ENCODE results near the gene TLE6.
"Not testable (repeated sequence)": the region's sequence is repeated elsewhere in the genome, so short reads cannot be mapped to it uniquely, and the experiment has no call there.

The TLE6 gene

DNA sequence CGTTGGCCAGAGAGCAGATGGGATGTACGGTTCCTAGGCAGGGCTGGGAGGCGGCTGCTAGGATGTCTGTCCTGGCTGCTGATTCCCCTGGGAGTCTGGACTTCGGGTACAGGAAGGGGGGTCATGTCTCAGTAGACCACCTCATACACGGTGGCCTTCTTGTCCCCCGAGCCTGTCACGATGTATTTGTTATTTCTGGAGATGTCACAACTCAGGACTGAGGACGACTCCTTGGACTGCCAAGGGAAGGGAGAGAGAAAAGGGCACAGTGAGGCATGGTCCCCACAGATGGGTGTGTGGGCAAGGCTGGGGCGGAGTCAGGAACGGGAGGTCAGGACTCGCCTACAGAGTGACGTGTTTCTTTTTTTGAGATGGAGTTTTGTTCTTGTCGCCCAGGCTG lies 20.4 kb downstream of the TLE6 start:
- H3K4me1 ChIP-seq (ENCODE audit: insufficient read depth, low read length), result no peaks in the 10 kb centered on the region
- no peaks in the 10 kb centered on the region for H3K9me3 ChIP-seq (ENCODE audit: low read length)
- no peak overlapping the region for H3K4me3 ChIP-seq (ENCODE audit: low read length)
- H3K27me3 ChIP-seq (ENCODE audit: insufficient read depth, low read length), result peaks cover 11% of the 10 kb centered on the region
- H3K36me3 ChIP-seq (ENCODE audit: insufficient read depth, low read length), result no peaks in the 10 kb centered on the region
- no peak overlapping the region for H2AFZ ChIP-seq (ENCODE audit: low read depth, low read length)

DNA sequence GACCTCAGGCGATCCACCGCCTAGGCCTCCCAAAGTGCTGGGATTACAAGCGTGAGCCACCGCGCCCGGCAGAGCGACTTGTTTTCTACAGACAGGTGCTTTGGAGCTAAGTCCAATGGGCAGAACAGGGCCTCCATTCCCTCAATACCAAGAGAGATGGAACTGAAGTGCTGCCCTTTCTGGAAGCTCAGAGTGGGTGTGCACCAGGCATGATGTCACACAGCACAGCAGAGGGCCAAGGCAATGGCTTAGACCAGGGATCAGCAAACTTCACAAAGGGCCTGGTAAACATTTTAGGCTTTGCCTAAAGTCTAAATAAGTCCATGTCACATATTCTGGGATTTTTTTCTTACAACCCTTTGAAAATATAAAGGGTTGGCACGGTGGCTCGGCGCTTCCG lies 21.3 kb downstream of the TLE6 start:
- Histone ChIP-seq H3K4me3 (ENCODE audit: low read length) (no peak overlapping the region), H3K27me3 (ENCODE audit: insufficient read depth, low read length) (peaks cover 11% of the 10 kb centered on the region), H3K9me3 (ENCODE audit: low read length) (no peaks in the 10 kb centered on the region), H3K36me3 (ENCODE audit: insufficient read depth, low read length) (no peaks in the 10 kb centered on the region), H3K4me1 (ENCODE audit: insufficient read depth, low read length) (no peaks in the 10 kb centered on the region), H2AFZ (ENCODE audit: low read depth, low read length) (no peak overlapping the region)

DNA sequence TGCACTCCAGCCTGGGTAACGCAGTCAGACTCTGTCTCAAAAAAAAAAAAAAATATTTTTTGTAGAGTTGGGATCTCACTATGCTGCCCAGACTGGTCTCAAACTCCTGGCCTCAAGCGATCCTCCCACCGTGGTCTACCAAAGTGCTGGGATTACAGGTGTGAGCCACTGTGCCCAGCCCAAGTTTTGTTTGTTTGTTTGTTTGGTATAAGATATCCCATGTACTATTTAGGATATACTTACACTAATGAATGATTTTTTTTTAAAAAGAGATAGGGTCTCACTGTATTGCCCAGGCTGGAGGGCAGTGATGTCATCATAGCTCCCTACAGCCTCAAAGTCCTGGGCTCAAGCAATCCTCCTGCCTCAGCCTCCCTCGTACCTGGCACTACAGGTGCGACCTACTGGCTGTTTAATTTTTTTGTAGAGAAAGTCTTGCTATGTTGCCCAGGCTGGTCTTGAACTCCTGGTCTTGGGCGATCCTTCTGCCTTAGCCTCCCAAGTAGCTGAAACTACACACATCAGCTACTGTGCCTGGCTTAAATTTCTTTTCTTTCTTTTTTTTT lies 24.0 kb downstream of the TLE6 start:
- H3K4me1 ChIP-seq (ENCODE audit: insufficient read depth, low read length), result no peaks in the 10 kb centered on the region
- no peaks in the 10 kb centered on the region for H3K36me3 ChIP-seq (ENCODE audit: insufficient read depth, low read length)
- no peak overlapping the region for H3K4me3 ChIP-seq (ENCODE audit: low read length)
- H3K27me3 ChIP-seq (ENCODE audit: insufficient read depth, low read length), result peaks cover 22% of the 10 kb centered on the region
- H3K9me3 ChIP-seq (ENCODE audit: low read length), result no peaks in the 10 kb centered on the region
- no peak overlapping the region for H2AFZ ChIP-seq (ENCODE audit: low read depth, low read length)

DNA sequence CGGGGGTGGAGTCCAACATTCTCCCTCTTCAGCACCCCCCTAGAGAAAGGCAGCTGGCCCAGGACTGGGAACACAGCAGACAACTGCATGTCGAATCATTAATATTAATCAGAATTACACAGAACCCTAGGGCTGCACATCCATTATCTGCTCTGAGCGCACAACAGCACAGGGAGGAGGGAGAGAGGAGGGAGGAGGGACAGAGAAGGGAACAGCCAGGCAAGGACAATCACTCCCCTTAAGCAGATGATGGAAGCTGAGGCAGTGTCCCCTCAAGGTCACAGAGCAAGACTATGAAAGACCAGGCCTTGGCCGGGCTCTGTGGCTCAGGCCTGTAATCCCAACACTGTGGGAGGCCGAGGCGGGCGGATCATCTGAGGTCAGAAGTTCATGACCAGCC lies 25.7 kb downstream of the TLE6 start:
- no peaks in the 10 kb centered on the region for H3K9me3 ChIP-seq (ENCODE audit: low read length)
- no peak overlapping the region for H2AFZ ChIP-seq (ENCODE audit: low read depth, low read length)
- no peaks in the 10 kb centered on the region for H3K4me1 ChIP-seq (ENCODE audit: insufficient read depth, low read length)
- no peak overlapping the region for H3K4me3 ChIP-seq (ENCODE audit: low read length)
- no peaks in the 10 kb centered on the region for H3K36me3 ChIP-seq (ENCODE audit: insufficient read depth, low read length)
- H3K27me3 ChIP-seq (ENCODE audit: insufficient read depth, low read length), result peaks cover 14% of the 10 kb centered on the region

DNA sequence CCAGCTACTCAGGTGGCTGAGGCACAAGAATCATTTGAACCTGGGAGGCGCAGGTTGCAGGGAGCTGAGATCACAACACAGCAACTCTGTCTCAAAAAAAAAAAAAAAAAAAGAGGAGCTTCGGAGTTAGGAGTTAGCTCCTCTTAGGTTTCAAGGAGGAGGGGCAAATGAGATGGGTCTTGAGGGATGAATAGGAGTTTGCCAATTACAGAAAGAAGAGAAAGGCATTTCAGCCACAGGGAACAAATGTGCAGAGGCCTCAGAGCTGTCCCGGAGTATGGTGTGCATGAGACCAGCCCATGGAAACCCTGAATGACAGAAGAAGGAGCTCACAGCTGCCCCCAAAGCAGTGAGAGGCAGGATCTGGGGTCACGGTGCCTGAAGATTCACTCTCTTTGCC lies 27.2 kb downstream of the TLE6 start:
- H3K27me3 ChIP-seq (ENCODE audit: insufficient read depth, low read length), result peaks cover 20% of the 10 kb centered on the region
- H3K9me3 ChIP-seq (ENCODE audit: low read length), result no peaks in the 10 kb centered on the region
- no peaks in the 10 kb centered on the region for H3K36me3 ChIP-seq (ENCODE audit: insufficient read depth, low read length)
- H3K4me1 ChIP-seq (ENCODE audit: insufficient read depth, low read length), result no peaks in the 10 kb centered on the region
- no peak overlapping the region for H3K4me3 ChIP-seq (ENCODE audit: low read length)
- H2AFZ ChIP-seq (ENCODE audit: low read depth, low read length), result no peak overlapping the region

DNA sequence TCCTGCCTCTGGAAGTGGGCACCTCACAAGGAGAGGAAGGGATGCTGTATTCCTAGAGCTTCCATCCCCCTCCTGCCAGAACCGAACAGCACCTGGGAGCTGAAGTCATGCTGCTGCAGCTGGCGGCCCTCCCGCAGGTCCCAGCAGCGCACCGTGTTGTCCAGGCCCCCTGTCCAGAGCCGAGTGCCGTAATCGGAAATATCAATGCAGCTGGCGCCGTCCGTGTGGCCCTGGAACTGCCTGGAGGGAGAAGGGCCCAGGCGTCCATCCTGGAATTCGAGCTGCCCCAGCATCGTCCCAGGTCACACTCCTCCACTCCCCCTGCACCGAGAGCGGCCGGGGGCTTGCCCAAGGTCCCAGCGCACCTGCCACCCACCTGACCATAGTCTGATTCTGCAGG lies 28.0 kb downstream of the TLE6 start:
- Histone ChIP-seq H3K4me3 (ENCODE audit: low read length) (no peak overlapping the region), H2AFZ (ENCODE audit: low read depth, low read length) (no peak overlapping the region), H3K4me1 (ENCODE audit: insufficient read depth, low read length) (no peaks in the 10 kb centered on the region), H3K36me3 (ENCODE audit: insufficient read depth, low read length) (no peaks in the 10 kb centered on the region), H3K27me3 (ENCODE audit: insufficient read depth, low read length) (peaks cover 23% of the 10 kb centered on the region), H3K9me3 (ENCODE audit: low read length) (no peaks in the 10 kb centered on the region)

DNA sequence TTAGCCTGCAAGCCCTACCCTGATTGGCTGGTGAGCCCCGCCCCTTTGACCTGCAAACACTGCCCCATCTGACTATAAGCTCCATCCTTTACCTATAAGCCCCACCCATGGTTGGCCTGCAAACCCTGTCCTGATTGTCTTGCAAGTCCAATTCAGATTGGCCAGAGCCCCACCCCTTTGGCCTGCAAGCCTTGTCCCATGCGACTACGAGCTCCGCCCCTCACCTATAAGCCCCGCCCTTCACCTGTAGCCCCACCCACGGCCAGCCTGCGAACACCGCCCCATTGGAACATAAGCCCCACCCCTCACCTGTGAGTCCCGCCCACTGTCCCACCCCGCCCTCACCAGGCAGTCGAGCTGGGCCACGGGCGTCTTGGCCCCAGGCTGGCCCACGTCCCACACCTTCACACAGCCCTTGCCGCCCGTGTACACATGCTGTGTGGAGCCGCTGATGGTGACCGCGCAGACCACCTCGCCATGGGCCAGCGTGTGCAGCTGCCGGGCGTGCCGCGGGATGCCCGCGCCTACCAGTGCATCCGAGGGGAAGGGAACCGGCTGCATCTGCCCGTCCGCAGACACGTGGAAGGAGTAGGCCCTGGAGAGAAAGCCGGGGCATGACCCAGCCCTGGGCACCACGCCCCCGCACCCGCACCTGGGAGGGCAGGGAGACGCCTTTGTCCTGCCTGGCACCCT lies 28.9 kb downstream of the TLE6 start:
- Histone ChIP-seq H3K27me3 (ENCODE audit: insufficient read depth, low read length) (peaks cover 30% of the 10 kb centered on the region), H3K9me3 (ENCODE audit: low read length) (no peaks in the 10 kb centered on the region), H3K36me3 (ENCODE audit: insufficient read depth, low read length) (no peaks in the 10 kb centered on the region), H2AFZ (ENCODE audit: low read depth, low read length) (no peak overlapping the region), H3K4me1 (ENCODE audit: insufficient read depth, low read length) (no peaks in the 10 kb centered on the region), H3K4me3 (ENCODE audit: low read length) (no peak overlapping the region)

DNA sequence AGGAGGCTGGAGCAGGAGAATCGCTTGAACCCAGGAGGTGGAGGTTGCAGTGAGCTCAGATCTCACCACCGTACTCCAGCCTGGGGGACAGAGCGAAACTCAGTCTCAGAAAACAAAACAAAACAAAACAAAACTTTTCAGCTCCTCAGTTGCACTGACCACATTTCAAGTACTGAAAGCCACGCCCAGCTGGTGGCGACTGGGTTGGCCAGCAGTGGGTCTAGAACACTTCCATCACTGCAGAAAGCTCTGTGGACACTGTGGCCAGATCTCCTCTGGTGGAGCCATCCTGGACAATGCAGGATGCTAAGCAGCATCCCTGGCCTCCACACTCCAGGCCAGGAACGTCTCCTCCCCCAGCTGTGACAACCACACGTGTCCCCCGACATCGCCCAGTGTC lies 30.6 kb downstream of the TLE6 start:
- H3K4me1 ChIP-seq (ENCODE audit: insufficient read depth, low read length), result peaks cover 6% of the 10 kb centered on the region
- no peak overlapping the region for H2AFZ ChIP-seq (ENCODE audit: low read depth, low read length)
- peaks cover 37% of the 10 kb centered on the region for H3K27me3 ChIP-seq (ENCODE audit: insufficient read depth, low read length)
- H3K4me3 ChIP-seq (ENCODE audit: low read length), result no peak overlapping the region
- H3K9me3 ChIP-seq (ENCODE audit: low read length), result no peaks in the 10 kb centered on the region
- H3K36me3 ChIP-seq (ENCODE audit: insufficient read depth, low read length), result no peaks in the 10 kb centered on the region

DNA sequence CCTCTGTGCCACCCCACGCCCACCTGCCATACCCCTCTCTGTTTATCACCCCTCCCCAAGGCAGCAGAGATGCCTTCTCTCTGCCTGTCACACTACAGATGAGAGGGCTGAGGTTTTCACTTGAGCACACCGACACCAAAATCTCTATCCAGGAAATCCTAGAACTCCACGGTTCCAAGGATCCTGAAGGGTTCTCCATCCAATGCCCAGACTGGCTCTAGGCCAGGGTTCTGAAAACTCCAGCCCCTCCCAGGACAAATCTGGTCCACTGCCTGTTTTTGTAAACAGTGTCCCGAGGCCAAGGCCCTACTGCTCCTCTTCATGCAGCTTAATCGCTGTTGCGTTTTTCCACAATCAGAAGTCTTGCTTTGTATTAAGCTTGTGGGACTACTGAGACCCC lies 31.6 kb downstream of the TLE6 start:
- Histone ChIP-seq H3K9me3 (ENCODE audit: low read length) (no peaks in the 10 kb centered on the region), H3K4me1 (ENCODE audit: insufficient read depth, low read length) (peaks cover 6% of the 10 kb centered on the region), H3K4me3 (ENCODE audit: low read length) (no peak overlapping the region), H3K27me3 (ENCODE audit: insufficient read depth, low read length) (peaks cover 37% of the 10 kb centered on the region), H3K36me3 (ENCODE audit: insufficient read depth, low read length) (no peaks in the 10 kb centered on the region), H2AFZ (ENCODE audit: low read depth, low read length) (no peak overlapping the region)

DNA sequence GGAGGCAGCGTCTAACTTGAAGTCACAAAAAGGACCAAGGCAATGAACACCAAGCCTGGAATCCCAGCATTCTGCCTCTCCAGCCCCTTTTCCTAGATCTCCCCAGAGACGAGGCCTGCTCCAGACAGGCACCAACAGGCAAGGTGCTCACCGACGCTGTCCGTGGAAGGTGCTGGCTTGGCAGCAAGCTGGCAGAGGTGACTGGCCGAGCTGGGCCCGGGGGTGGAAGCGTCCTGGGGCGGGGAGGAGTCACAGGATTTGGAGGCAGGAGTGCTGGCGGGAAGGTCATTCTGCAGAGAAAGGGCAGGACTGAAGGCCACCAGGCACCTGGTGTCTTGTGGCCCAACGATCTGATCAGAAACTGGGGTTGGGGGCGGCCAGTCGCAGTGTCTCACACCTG lies 33.5 kb downstream of the TLE6 start:
- Histone ChIP-seq H3K27me3 (ENCODE audit: insufficient read depth, low read length) (peaks cover 26% of the 10 kb centered on the region), H3K36me3 (ENCODE audit: insufficient read depth, low read length) (no peaks in the 10 kb centered on the region), H2AFZ (ENCODE audit: low read depth, low read length) (no peak overlapping the region), H3K9me3 (ENCODE audit: low read length) (no peaks in the 10 kb centered on the region), H3K4me3 (ENCODE audit: low read length) (no peak overlapping the region), H3K4me1 (ENCODE audit: insufficient read depth, low read length) (peaks cover 6% of the 10 kb centered on the region)

DNA sequence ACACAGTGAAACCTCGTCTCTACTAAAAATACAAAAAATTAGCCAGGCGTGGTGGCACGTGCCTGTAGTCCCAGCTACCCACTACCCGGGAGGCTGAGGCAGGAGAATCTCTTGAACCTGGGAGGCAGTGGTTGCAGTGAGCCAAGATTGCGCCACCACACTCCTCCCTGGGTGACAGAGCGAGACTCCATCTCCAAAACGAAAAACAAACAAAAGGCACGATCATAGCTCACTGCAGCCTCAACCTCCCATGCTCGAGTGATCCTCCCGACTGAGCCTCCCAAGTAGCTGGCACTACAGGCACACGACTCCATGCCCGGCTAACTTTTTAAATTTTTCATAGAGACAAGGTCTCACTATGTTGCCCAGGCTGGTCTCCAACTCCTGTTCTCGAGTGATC lies 34.7 kb downstream of the TLE6 start:
- H3K9me3 ChIP-seq (ENCODE audit: low read length); H3K36me3 ChIP-seq (ENCODE audit: insufficient read depth, low read length); H3K4me1 ChIP-seq (ENCODE audit: insufficient read depth, low read length): not testable (repeated sequence)

DNA sequence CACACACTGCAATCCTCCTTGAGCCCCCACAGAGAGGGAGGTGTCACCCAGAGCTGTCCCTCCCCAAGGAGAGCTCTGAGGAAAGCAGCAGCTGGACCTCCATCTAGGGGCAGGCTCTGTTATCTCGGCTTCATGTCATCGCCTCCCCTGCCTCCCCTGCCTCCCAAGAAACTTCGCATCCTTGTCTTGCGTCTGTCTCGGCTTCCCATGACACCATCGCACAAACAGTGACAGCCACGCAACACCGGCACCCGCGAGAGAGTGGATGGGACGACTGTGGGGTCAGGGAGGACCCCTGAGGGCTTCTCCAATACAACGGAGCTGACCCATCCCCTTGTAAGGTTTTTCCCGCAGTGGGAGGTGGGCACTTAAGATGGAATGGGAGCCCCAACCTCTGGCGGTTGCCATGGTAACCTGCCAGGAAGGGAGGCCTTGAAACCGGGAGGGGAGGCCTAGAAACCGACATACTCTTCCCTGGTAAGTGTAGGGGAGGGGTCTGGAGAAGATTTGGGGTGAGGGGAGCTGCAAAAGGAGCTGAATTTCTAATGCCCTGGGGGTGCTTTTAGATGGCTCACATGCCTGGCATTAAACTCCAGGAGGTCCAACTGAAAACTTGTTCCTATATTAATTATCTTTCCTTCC lies 35.4 kb downstream of the TLE6 start:
- Histone ChIP-seq H3K4me3 (ENCODE audit: low read length) (no peak overlapping the region), H3K27me3 (ENCODE audit: insufficient read depth, low read length) (peaks cover 26% of the 10 kb centered on the region), H3K4me1 (ENCODE audit: insufficient read depth, low read length) (peaks cover 6% of the 10 kb centered on the region), H2AFZ (ENCODE audit: low read depth, low read length) (no peak overlapping the region), H3K36me3 (ENCODE audit: insufficient read depth, low read length) (no peaks in the 10 kb centered on the region), H3K9me3 (ENCODE audit: low read length) (no peaks in the 10 kb centered on the region)

More for the DNA sequence above, 34.7 kb downstream of the TLE6 start:
- H3K4me3 ChIP-seq (ENCODE audit: low read length); H2AFZ ChIP-seq (ENCODE audit: low read depth, low read length): not testable (repeated sequence)
- H3K27me3 ChIP-seq (ENCODE audit: insufficient read depth, low read length), result peaks cover 26% of the 10 kb centered on the region

DNA sequence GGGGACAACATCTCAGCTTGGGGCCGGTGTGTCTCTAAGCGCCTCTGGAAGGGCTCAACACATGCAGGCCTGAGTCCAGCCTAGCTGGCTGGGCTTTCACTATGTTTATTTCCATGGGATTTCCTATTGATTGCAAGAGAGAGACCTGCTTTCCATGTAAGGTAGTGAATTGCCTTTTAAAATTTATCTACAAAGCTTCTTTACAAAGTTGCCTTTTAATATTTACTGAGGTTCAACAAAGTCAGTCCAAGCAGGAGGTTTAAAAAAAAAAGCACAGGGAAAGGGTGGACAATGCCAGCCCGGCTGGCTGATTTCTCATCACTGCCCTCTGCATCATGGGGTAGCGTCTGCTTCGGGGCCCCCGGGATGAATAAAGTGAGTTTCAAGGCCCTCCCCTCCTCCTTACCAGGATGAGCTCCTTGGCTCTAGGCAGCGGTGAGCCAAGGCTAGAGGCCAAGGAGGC lies 35.9 kb downstream of the TLE6 start:
- H2AFZ ChIP-seq (ENCODE audit: low read depth, low read length), result no peak overlapping the region
- H3K36me3 ChIP-seq (ENCODE audit: insufficient read depth, low read length), result no peaks in the 10 kb centered on the region

More for the DNA sequence above, 35.9 kb downstream of the TLE6 start:
- Histone ChIP-seq H3K4me1 (ENCODE audit: insufficient read depth, low read length) (peaks cover 6% of the 10 kb centered on the region), H3K9me3 (ENCODE audit: low read length) (no peaks in the 10 kb centered on the region), H3K4me3 (ENCODE audit: low read length) (no peak overlapping the region), H3K27me3 (ENCODE audit: insufficient read depth, low read length) (peaks cover 26% of the 10 kb centered on the region)

Data from neuron (in vitro differentiated cells).